Endometrial microvascular endothelial cells (primary cell): Measurements from ENCODE around the gene CCDC102A. TPM values are rescaled to one million over a fixed set of nuclear protein-coding genes. Genes with fewer than 3 reads are reported as not detected.

Experiments
- in situ Hi-C: cut with HindIII; loops from 2 replicates; pipeline ENCODE4 v1.10.0; 2017; ENCODE audit warnings: low sequenced_read_pairs, low pct_unique_long_range_greater_than_20kb; ENCODE audit errors: inconsistent ontology term
- total RNA-seq: library from RNA; depleted of rRNA; stranded (reverse); fragments of >200 nt; gene quantifications from one replicate; pipeline ENCODE4 v1.2.3, GENCODE V29; 2015; ENCODE audit errors: inconsistent ontology term

The CCDC102A gene
- total RNA-seq, 1 donor from 2014 or later = 9.8 TPM

DNA sequence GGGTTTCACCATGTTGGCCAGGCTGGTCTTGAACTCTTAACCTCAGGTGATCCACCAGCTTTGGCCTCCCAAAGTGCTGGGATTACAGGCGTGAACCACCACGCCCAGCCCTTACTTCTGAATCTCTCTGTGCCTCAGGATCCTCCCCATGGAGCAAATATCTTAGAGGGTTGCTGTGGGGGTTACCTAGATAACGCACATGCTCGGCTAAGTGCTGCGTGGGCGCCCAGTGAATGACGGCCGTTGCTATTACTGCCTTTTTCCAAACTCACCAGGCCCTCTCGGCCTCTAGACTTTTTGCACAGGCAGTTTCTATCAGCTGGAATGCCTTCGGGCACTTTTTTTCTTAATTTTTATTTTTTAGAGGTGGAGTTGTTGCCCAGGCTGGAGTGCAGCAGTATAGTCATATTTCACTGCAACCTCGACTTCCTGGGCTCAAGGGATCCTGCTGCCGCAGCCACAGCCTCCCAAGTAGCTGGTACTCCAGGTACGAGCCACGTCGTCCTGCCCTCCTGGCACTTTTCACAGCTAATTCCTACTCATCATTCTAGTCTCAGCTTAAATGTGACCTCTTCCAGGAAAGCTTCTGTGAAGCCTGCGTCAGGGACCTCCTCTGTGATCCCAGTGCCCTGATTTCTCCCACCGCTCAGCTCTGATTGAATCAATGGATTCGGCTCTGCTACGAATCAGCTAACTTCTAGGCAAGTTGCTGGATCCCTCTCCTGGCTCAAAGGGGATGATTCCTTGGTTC lies 8.6 kb downstream of the CCDC102A start:
- in situ Hi-C loops = no loop called here

DNA sequence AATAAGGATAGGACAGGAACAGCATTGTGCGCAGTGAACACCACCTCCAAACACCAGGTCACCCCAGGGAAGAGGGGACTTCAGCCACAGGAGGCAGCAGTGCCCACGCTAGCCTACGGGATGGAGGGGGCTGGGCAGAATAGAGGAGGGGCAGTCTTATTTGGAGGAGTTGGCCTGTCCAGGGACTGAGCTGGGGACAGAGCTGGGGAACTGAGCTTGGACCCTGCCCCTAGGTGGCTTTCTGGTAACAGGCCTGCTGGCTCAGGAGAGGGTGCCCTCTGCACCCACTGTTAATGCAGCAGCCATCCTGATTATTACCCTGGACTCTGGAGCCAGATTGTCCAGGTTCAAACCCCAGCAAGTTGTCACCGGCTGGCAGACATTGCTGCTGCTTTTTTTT lies 9.3 kb downstream of the CCDC102A start:
- in situ Hi-C loops = no loop called here

DNA sequence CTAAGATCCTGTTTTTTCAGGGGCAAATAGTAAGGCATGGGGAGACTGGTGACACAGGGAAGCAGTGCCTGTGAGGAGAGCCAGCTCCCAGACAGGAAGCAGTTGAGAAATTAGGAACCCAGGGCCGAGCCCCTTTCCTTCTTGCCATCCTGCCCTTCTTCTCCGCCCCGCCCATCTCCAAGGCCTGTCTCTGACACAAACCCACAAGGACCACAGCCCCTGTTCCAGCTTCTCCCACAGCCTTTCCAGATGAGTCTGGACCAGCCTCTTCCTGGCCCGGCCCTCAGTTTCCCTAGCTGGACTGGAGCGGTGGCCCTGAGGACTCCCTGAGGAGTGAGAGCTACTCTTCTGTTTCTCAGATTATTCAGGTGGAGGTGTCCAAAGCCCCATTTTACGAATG lies 9.9 kb downstream of the CCDC102A start:
- in situ Hi-C loops = no loop called here

DNA sequence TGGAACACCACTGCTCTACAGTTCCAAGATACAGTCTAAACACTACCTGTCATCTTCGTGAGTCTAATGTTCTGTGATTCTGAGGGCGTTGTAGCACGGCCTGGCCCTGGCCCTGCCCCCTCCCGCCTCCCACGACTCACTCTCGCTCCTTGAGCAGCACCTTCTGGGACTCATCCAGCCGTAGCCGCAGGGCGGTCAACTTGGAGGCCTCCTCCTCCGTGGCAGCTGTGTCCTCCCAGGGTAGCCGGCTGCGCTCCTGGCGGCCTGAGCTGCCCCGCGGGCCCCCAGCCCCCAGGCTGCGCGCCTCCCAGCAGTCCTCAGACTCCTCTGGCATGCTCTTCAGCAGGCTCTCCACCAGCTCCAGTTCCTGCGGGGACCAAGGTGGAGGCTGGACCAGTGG lies 10.6 kb downstream of the CCDC102A start:
- in situ Hi-C loops = no loop called here

DNA sequence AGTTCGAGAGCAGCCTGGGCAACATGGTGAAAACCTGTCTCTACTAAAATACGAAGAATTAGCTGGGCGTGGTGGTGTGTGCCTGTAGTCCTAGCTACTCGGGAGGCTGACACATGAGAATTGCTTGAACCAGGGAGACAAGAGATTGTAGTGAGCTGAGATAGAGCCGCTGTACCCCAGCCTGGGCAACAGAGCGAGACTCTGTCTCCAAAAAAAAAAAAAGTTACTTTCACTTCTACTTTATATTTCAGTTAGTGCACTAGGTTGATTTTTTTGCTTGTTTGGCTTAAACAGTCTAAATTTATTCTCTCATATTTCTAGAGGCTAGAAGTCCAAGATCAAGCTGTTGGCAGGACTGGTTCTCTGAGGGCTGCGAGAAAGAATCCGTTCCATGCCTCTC lies 13.4 kb downstream of the CCDC102A start:
- in situ Hi-C loops = no loop called here

DNA sequence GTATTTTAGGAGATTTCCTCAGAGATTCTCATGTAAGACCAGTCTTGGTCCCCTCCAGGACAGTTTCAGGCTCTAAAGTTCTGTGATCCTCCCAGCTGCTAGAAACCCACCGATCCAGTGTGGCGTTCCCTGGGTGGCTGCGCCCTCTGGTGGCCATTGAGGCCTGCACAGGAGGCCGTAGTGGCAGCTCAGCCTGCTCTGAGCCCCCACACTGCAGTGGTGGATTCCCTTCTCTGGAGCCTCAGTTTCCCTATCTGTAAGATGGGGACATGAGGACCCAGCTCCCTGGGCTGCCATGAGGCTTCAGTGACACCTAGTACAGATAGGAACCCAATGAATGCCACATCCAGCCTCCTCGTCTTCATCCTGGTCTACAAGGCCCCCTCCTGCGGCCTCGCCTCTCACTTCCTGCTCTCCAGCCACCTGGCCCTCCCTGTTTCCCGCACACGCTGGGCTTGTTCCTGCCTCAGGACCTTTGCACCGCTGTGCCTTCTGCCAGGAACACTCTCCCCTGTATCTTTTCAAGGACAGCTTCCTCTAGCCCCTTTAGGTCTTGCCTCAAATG lies 16.5 kb downstream of the CCDC102A start:
- in situ Hi-C loops = no loop called here

DNA sequence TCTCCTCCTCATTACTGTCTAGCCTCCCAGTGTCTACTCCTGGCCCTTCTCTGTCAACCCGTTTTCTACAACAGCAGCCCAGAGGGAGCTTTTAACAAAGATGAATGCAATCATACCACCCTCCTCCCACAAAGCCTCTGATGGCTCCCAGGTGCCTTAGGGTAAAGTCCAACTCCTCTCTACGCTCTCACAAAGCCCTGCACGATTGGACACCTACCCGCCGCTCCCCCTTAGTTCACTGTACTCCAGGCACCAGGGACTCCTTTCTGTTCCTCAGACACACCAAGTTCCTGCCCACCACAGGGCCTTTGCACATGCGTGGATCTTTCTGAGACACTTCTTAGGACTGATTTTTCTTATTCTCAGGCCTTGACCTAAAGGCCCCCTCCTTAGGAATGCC lies 17.4 kb downstream of the CCDC102A start:
- in situ Hi-C loops = no loop called here

DNA sequence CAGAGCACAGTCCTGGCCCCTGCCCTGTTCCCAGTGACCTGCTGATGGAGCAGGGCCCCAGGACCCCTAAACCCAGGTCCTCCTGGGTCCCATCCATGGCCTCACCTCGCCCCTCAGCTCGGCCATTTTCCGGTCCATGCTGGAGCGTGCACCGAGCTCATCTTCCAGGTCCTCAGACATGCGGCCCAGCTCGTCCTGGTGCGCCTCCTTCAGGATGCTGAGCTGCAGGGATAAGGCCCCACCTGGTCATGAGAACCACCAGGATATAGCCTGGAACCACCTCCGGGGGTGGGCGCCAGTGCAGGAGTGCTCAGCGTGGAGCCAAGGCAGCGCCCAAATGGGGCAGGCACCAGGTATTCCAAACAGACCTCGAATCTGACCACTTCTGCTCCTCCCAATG lies 17.9 kb downstream of the CCDC102A start:
- in situ Hi-C loops = no loop called here

DNA sequence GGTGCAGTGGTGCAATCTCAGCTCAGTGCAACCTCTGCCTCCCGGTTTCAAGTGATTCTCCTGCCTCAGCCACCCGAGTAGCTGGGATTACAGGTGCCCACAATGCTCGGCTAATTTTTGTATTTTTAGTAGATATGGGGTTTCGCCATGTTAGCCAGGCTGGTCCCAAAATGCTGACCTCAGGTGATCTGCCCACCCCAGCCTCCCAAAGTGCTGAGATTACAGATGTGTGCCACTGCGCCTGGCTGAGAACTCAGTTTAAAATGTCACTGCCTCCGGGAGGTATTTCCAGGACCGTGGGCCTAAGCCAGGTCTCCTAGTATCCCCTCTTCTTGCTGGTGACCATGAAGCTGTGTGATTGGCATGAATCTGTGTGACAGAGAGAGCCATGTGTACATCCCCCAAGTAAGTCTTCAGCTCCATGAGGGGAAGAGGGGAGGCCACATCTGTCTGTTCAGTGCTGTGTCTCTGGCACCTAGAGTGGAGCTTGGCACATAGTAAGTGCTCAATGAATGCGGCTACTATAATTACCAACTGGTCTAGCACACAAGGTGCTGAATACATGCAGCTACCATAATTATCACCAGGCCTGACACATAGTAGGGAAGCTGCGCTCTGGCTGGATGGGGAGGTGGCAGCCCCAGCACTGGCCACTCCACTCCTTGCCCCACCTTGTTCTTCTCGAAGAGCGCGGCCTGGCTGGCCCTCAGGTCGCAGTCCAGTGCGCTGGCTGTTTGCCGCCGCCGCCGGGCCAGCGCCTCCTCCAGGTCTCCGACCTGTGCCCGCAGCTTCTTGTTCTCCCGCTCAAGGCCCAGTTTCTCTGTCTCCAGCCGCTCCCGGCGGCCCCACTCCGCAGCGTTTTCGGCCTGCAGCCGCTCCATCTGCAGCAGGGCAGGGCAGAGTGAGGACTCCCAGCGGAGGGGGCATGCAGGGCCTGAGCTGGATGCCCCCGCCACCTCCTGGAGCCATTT lies 18.7 kb downstream of the CCDC102A start:
- in situ Hi-C loops = no loop called here

DNA sequence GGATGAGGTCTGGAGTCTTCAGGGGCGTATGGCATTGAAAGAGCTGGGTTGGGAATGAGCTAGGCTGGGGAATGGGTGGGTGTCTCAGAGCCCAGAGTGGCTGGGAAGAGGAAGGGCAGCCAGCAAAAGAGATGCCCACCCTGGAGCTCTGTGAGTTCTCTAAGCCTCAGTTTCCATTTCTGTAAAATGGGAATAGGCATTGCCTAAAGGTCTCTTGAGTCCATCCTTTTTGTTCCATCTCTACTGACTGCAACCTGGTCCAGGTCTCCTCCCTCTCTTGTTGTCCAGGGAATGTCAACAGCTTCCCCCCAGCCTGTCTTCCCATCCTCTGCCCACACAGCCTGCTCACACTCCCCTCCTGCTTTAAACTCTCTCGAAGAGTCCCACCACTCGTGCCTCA lies 19.6 kb downstream of the CCDC102A start:
- in situ Hi-C loops = no loop called here

DNA sequence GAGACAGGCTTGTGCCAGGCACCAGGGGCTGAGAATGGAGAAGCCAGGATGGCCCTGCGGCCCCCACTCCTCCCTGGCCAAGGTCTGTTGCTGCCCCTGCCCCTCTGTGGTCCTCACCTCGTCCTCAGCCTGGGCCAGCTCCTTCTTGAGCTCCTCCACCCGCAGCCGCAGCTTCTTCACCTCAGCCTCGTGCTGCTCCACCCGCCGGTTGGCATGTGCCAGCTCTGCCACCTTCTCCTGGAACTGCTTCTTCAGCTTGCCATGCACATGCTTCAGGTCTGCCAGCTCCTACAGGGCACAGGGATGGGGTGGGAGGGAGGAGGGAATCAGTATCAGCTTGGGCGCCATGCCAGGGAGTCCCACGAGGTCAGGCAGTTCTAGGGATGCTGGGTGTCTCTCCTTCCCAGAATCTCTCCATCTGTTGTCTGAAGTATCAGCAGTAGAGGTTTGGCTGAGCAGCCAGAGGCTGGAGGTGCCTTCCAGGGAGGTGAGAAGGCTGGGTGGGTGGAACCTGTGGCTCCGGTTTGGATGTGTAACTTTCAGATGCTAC lies 20.1 kb downstream of the CCDC102A start:
- in situ Hi-C loops = no loop called here

DNA sequence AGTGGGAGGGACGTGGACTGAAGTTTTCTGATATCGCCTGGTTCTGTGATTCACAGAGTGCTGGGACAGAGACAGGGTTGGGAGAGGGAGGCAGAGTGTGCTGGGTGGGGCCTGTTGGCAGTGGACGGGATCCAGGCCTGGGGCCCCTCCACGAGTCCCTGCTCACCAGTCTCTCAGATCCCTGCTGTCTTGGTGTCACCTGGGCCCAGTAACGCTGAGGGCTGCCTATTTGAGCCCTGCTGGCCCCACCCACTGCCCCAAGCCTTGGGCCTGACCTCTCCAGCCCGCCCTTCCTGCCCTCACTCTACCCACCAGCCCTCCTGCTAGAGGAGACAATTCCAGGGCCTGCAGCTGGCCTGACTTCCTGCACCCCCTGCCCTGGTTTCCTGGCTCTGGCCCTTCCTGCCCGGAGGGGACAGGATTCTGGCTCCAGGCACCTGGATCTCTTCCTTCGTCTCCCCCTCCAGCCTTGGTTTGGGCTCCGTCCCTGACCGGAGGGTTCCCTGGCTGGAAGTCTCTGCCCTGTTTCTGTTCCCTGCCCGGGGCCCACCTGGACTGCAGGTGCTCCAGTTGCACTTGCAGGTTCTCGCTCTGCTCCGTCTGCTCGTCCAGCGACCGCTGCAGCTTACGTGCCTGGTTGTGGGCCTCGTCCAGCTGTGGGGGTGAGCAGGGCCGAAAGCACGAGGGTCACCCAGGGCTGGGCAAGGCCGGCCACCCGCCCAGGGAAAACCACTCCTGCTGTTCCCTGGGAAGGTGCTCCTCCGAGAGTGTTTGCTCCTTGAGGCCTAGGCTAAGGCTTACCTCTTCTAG lies 21.4 kb downstream of the CCDC102A start:
- in situ Hi-C loops = no loop called here

DNA sequence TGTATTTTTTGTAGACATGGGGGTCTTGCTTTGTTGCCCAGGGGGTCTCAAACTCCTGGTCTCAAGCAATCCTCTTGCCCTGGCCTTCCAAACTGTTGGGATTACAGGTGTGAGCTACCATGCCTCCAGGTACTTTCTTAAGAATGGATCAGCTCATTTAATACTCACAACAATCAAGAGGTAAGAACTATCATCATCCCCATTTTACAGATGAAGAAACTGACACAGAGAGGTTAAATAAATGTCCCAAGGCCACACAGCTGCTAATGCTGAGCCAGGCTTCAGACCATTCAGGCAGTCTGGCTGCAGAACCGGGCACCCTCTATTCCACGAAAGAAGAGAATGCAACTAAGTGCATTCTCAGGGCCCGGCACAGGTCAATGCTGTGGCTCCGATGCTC lies 22.0 kb downstream of the CCDC102A start:
- in situ Hi-C loops = no loop called here

DNA sequence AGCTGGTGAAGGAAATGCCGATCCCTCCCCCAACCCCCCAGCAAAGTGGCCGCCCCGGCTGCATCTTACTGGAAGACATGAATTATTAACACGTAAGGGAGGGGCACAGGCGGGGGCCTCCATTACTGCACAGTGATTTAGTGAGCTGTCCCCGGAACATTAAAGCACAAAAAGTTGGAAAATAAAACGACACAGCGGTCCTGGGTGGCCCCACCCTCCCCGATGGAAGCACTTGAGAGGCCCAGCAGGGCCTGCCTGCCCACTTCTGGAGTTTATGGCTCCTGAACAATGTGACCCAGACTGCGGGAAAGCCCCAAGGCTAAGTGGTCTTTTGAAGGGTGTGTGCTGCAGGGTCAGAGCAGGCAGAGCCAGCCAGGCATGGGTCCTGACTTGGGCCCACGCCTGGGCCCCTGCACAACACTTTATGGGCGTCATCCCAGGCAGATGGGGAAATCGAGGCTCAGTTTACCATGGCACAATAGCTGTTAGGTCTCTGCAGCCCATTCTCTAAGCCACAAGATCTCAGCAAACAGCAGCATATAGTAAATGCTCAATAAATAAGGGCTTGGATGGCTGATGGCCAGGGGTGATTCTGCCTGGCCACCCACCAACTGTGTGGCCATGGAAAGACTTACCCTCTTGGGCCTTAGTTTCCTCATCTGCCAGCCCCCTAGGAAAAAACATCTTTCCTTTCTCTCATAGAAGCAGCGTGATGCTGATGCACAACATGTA lies 22.8 kb downstream of the CCDC102A start:
- in situ Hi-C loops = no loop called here

DNA sequence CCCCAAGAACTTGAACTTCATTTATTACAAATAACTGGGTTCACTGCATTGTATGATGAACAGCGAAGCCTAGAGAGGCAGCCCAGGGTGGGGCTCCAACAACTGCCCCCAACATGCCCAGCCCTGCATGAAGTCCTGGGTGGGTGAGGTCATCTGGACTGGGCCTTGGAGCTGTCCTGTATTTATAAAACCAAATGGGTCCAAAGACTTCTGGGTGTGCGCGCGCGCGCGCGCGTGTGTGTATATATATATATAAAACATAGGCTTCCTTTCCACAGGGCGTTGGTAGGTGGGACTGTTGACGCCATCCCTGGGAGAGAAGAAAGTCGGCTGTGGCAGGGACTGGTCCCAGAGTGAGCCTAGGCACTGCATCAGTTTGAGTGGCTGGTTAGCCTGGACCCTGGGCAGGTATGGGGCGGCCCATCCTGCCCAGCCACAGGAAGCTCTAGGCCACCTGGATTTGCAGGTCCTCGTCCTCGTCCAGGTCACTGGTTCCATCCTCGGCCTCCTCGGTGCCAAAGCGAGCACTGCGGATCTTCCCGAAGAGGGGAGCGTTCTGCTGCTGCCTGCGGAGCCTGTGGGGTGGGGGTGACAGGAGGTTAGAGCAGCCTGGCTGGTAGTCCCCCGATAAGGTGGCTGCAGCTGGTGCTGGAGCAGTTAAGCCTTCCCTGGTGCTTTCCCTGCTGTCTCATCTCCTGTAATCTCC lies 23.9 kb downstream of the CCDC102A start:
- in situ Hi-C loops = no loop called here

DNA sequence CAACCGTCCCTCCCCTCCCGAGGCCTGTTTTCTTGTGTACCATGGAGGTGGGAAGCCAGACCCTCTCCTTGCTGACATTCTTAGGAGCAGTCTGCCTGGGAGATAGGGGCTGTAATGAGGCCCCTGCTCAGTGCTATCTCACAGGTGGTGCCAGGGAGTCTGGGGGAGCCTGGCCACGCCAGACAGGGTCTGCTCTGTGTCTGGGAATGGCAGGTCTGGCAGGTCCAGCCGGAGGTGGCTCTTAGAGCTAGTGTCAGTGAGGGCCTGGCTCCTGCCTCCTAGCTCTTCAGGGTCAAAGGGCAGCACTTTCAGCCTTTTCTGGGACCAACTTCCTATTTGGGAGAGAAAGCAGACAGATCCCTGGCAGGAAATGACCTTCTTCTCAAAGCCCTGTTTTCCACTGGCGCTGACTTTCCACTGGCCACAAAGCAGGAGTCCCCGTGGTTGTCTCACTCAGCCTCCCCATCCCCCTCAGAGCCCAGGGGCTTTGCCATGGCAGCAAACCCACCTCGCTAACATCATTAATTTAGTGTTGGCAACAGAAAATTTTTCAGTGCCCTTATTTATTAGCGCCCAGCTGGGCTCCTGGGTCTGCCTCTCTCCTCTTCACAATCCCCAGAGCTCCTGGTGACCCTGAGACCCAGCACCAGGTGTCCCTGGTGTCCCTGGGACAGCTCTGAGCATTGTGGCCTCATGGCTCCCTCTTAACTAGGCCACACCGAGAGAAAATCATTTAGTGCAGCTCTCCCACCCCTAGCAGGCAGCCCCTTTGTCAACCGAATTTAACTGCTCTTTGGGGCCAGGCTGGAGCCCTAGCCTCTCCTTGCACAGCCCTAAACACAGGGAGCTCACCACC lies 26.1 kb downstream of the CCDC102A start:
- in situ Hi-C loops = no loop called here
